Stimulated activated CD4-positive, alpha-beta T cell treated with anti-CD3 and anti-CD28 coated beads, Interleukin-15, amount 100 ng/mL, for 1 hour (primary cell): Measurements from ENCODE around the gene EFCAB8.
"Not testable (repeated sequence)": the region's sequence is repeated elsewhere in the genome, so short reads cannot be mapped to it uniquely, and the experiment has no call there.

Source experiments
- DNase-seq, 2 donors: peaks; one replicate each; pipeline ENCODE4 v3.0.0-alpha.2; 2020; ENCODE audit warnings: low read depth in 1 of 2, low spot score in 1 of 2

The EFCAB8 gene

GRCh38 chr20:32885185-32885584 lies 26.5 kb downstream of the EFCAB8 start:
- no peak for DNase-seq

- no peak for DNase-seq
Observed at GRCh38 chr20:32885952-32886351, 27.2 kb downstream of the EFCAB8 start.

- no peak for DNase-seq
Observed at GRCh38 chr20:32886652-32887051, 27.9 kb downstream of the EFCAB8 start.

- DNase-seq = no peak
Observed at GRCh38 chr20:32887492-32887891, 28.8 kb downstream of the EFCAB8 start.

GRCh38 chr20:32888636-32889035 lies 29.9 kb downstream of the EFCAB8 start:
- no peak for DNase-seq

- DNase-seq = no peak
Observed at GRCh38 chr20:32889281-32889680, 30.6 kb downstream of the EFCAB8 start.

- no peak for DNase-seq
Observed at GRCh38 chr20:32891491-32891890, 32.8 kb downstream of the EFCAB8 start.

- DNase-seq = no peak
Observed at GRCh38 chr20:32891926-32892660, 33.4 kb downstream of the EFCAB8 start.

- DNase-seq = no peak
Observed at GRCh38 chr20:32893263-32894025, 34.7 kb downstream of the EFCAB8 start.

- no peak for DNase-seq
Observed at GRCh38 chr20:32894026-32894483, 35.3 kb downstream of the EFCAB8 start.

- no peak for DNase-seq
Observed at GRCh38 chr20:32894711-32895355, 36.1 kb downstream of the EFCAB8 start.

- no peak for DNase-seq
Observed at GRCh38 chr20:32896521-32897280, 38.0 kb downstream of the EFCAB8 start.

GRCh38 chr20:32898729-32899128 lies 40.0 kb downstream of the EFCAB8 start:
- DNase-seq = no peak

- DNase-seq = peak; percentile 40 to 56
Observed at GRCh38 chr20:32902456-32903420, 44.0 kb downstream of the EFCAB8 start.

- no peak for DNase-seq
Observed at GRCh38 chr20:32903666-32904175, 45.0 kb downstream of the EFCAB8 start.

GRCh38 chr20:32904678-32905077 lies 46.0 kb downstream of the EFCAB8 start:
- not testable (repeated sequence) for DNase-seq

GRCh38 chr20:32906200-32906599 lies 47.5 kb downstream of the EFCAB8 start:
- DNase-seq = no peak

GRCh38 chr20:32906871-32907495 lies 48.3 kb downstream of the EFCAB8 start:
- DNase-seq = no peak

GRCh38 chr20:32907886-32908285 lies 49.2 kb downstream of the EFCAB8 start:
- DNase-seq = no peak
